Stimulated activated CD4-positive, alpha-beta T cell treated with anti-CD3 and anti-CD28 coated beads, Interleukin-4, amount 100 ng/mL, for 1 hour (primary cell): Measurements from ENCODE around the gene SETD7.

ENCODE experiments used
- DNase-seq: peaks from one replicate; pipeline ENCODE4 v3.0.0-alpha.2; 2020

The SETD7 gene

DNA sequence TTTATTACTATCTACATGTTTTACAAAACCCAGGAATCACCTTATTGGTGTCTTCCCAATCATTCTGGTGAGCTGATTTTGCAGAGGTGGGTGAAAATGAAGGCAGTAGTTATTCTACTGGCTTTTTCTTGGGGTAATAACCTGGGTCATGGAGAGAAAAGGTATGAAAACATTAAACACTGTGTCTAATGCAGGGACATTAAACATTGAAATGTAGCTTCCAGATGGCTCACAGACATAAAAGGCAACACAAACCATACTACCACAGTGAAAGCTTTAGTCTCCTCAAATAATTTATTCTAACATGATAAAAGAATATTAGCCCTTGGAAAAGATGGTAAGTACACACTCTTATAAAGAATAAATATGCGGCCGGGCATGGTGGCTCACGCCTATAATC lies 8.0 kb downstream of the SETD7 start:
- no peak for DNase-seq

DNA sequence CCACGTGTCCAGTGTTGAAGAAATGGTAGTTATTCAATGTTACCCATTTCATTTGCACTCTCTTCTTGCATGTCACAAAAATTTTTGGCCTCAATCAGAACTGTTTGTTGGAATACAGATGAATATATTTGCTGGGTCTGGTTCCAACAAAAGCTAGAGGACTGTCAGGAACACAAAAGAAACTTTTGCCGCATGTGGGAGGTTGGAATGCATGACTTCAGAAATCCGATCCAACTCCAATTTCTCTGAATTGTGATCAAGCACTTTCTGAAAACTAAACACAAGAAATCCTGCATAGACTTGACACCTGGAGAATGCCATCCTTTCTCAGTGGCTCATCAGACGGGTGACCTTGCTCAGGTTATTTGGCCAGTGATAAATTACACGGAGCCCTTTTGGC lies 15.4 kb downstream of the SETD7 start:
- DNase-seq: no peak

- no peak for DNase-seq
Measured at GRCh38 chr4:139540161-139540560, 15.9 kb downstream of the SETD7 start.

- no peak for DNase-seq
Measured at GRCh38 chr4:139537292-139537691, 18.7 kb downstream of the SETD7 start.

DNA sequence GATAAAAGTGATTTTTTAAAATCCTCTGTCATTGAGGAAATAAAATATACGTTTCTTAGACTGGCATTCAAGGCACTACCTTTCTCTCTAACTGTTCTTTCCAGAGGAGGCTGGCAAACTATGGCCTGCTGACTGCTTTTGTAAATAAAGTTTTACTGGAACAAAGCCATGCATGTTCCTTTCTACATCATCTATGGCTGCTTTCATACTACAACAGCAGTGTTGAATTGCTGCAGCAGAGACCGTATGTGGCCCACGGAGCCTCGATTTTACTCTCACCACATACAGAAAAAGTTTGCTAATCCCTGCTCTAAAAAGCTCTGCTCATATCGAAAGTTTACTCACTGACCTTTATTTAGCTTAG lies 20.2 kb downstream of the SETD7 start:
- DNase-seq: no peak

DNA sequence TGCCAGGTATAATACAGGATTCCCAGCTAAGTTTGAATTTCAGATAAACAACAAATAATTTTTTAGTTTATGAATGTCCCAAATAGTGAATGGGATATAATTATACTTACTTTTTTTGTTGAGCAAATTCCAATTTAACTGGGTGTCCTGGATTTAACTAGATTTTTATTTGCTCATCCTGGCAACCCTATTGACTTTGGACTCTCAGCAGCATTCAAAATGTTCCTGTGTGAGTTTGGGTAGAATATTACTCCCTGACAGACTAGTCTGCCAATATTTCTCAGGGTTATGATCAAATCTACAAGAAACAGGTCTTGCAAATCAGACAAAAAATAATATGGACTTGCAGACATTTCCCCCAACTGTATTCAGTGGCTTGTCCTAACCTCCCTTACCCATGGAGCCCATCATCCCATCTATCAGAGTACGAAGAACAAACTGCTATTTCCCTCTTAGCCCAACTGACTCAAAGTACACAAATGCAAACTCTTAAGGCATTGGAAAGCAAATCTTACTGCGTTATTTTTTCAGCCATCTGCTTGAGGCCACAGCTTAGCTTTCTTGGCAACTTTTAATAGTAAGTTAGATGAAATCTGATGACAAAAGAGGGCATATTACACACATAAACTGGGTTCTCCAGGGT lies 20.7 kb downstream of the SETD7 start:
- DNase-seq: no peak

DNA sequence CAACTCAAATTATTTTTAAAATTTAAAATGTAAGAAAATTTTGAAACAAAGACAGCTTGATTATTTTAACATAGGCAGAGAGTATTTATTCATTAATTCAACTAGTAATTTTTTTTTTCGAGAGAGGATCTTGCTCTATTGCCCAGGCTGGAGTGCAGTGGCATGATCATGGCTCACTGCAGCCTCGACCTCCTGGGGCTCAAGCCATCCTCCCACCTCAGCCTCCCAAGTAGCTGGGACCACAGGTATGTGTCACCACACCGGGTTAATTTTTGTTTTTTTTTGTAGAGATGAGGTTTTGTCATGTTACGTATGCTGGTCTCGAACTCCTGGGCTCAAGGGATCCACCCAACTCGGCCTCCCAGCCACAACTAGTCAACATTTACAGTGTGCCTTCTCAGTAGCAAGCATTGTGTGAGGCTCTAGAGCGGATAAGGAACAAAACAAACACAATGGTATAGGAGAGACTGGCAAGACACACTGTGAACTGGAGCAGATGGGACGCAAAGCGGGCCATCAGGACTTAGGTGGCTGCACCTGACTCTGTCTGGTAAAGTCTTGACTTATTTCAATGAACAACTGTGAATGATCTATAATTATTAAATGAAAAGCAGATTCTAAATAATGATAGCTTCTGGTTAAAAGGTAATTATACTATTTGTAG lies 21.6 kb downstream of the SETD7 start:
- no peak for DNase-seq

- DNase-seq: no peak
Measured at GRCh38 chr4:139533511-139533910, 22.5 kb downstream of the SETD7 start.

DNA sequence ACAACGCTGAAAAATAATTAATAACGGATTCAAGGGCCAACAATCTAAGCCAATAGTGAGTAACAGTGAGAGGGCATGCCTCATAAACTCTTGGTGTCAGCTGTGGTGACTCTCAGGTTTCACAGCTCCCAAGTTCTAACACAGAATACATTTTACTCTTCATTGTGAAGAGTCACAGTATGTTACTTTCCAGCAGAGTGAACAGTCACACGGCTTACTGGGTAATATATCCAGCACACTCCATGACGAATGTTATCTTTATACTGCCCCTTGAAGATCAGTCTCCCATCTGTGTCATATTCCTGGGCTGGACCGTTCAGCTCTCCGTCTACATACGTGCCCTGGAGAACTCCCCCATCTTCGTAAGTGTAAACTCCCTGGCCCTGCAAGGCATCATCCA lies 23.1 kb downstream of the SETD7 start:
- DNase-seq: no peak

- DNase-seq: peak; percentile 36
Measured at GRCh38 chr4:139530833-139531427, 25.1 kb downstream of the SETD7 start.

GRCh38 chr4:139528377-139529005 lies 27.5 kb downstream of the SETD7 start:
- no peak for DNase-seq

DNA sequence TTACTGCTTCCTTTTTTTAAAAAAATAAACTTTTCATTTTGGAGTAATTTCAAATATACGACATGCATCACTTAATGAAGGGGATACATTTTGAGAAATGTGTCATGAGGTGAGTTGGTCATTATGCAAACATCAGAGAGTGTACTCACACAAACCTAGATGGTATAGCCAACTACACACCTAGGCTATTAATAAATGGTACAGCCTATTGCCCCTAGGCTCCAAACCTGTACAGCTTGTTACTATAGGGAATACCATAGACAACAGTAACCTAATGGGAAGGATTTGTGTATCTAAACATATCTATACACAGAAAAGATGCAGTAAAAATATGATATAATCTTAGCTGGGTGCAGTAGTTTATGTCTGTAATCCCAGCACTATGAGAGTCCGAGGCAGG lies 29.1 kb downstream of the SETD7 start:
- no peak for DNase-seq

DNA sequence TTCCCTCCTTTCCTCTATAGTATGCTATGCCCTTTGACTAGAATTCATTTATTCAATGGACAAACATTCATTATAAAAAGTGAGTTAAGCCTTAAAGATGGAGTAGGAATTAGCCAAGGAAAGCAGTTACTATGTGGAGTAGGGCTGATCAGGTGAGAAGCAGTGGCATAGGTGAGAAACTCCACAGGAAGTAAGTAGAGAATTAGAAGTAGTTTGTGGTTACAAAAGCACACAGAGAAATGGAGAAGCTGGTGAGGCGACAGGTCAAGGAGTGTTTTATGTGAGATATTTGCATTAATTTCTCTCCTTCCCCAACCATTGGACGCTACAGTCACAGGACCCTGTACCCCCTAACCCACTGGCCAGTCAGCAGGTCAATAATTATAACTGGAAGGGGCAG lies 30.6 kb downstream of the SETD7 start:
- DNase-seq: no peak

GRCh38 chr4:139524062-139524631 lies 31.9 kb downstream of the SETD7 start:
- DNase-seq: no peak

GRCh38 chr4:139523076-139523475 lies 32.9 kb downstream of the SETD7 start:
- DNase-seq: no peak

GRCh38 chr4:139522457-139522856 lies 33.6 kb downstream of the SETD7 start:
- no peak for DNase-seq

DNA sequence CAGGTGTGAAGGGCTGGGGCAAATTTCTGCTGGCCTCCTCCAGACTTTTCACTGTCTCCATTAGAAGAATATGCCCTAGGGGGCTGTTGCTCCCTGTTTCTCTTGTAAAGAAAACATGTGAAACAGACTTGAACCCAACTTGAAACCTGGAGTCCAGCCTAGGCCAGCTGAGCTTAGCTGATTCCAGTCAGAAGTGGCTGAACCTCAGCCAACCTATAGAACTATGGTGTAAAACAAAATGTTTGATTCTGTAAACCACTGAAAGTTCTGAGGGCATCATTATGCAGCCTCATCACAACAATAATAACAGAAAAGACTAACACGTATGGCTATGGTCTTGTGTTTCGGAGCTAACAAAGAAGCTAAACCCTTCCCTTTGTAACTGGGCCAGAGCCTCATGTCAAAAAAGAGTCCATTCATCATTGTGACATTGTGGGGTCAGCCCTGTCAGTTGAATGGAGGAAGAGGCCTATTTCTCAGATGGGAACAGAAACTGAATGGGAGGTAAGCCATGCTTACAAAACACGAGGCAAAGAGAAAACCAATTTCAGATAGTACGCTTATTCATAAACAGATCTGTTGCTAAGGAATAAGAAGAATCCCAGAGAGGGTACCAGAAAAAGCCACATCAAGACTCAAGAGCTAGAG lies 34.1 kb downstream of the SETD7 start:
- no peak for DNase-seq

- no peak for DNase-seq
Measured at GRCh38 chr4:139515531-139515958, 40.5 kb downstream of the SETD7 start.

DNA sequence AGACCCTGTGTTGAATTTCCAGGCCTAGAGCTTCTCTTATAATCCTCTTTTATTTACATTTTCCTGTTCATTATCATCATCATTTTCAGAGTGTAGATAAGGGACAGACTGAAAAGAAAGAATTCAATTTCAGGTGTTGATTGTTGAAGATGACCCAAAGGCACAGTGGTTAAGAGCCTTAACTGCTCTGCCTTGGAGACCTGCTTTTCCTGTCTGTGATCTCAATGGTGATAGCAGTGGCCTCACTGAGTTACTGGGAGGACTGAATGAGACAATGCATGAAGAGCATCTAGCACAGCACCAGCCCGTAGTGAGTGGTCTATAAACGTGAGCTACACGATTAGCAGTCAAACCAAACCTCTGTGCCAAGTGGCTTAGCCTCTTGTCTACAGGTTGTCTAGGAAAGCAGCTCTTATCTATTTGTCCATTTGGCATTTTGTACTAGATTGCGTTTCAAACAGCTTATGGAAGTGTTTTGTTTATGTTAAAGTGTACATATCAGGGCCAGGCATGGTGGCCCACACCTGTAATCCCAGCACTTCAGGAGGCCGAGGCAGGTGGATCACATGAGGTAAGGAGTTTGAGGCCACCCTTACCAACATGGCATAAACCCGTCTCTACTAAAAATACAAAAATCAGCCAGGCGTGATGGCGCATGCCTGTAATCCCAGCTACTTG lies 41.5 kb downstream of the SETD7 start:
- DNase-seq: no peak

DNA sequence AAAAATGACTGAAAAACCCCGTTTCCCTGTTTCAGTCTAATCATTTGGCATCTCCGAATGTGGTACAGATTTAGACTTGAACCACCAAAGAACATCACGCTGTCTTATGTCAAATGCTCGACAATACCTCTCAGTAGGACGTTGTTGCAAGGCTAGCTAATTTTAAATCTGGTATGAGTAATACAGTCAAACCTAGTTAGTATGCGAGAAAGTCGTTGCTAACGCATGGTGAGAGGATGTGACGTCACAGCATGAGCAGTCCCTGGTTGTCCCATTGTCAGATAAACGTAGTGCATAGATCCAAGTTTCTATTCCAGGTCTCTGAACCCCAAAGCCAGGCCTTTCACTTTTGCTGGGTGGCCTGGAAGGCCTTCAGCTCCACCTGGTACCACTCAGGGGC lies 44.7 kb downstream of the SETD7 start:
- no peak for DNase-seq

DNA sequence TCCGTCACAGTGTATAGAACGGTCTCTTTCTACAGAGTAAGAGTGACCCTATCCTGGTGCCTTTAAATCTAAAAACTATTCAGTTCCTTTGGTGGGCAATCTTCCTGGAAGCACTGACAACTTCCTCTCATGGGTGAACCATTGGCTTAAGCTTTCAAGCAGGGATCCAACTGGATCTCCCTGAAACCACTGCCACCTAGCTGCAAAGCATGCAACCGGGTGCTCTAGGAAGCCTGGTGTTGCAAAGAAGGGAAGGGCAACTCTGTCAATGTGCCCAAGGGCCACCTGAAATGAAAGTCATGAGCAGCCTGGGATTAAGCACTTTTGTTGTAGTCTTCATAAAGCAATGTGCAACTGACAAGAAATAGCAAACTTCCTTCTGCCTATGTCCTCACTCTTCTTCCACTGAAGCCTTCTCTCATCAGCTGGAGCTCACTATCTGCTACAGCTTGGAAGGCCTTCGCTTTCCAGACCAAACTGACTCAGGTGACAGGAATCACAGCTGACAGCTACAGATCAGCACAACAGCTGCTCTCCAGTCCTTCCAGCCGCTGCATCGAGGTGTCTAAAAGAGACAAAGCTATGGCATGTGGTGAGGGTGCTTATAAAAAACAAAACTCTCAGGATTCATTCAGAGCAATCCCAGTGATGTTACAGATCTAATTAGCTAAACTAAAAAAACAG lies 46.1 kb downstream of the SETD7 start:
- DNase-seq: no peak
